ENCODE measurements around the gene RNF40. TPM values are rescaled to one million over a fixed set of nuclear protein-coding genes. Genes with fewer than 3 reads are reported as not detected.

The RNF40 gene
- total and polyA plus RNA-seq, 2 of the 8 experiments (the other 6 are each of a cell fraction or from before 2014, with no cell fraction given), result 38.5 to 68.7 TPM

DNA sequence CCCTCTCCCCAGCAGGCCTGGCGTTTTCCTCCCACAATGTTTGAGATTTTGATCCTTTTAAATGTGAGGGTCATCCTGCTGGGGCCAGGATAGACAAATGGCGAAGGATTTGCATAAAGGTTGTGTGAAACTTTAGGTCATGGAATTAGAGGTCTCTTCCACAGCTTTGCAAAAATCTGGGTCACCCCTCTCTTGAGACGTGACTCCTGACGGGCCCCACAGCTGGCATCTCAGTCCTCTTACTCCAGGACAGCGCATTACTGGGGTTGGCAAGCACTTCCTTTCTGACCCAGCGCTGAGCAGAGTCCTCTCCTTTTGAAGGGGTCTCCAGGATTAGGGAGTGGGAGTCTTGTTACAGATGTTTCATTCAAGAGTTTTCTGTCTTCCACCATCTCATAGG is 17.5 kb downstream of the RNF40 start:
- Histone ChIP-seq H2BK20ac (ENCODE audit: low read length) (no peak overlapping the region), H4K8ac (ENCODE audit: extremely low read depth, insufficient read depth, low read length) (no peak overlapping the region), H4K20me1 (replicated peaks in 1 of 2; ENCODE audit: control insufficient read depth in 1 of 2, insufficient read depth in 2 of 2, low read length in 2 of 2) (peaks cover 0 to 13% of the 10 kb centered on the region in 2 experiments), H4K5ac (ENCODE audit: insufficient read length, low read depth, low read length) (no peak overlapping the region), H2BK5ac (ENCODE audit: low read depth, low read length) (no peak overlapping the region), H3K27me3 (replicated peaks in 1 of 4; ENCODE audit: control insufficient read depth in 3 of 4, extremely low read depth in 1 of 4, insufficient read depth in 3 of 4, low read length in 3 of 4) (no peaks in the 10 kb centered on the region; a peak in 1 of 7 replicates), H3K56ac (replicated peaks; ENCODE audit: insufficient read length, low read depth, low read length) (no peak overlapping the region), H2BK120ac (replicated peaks; ENCODE audit: low read depth, low read length) (no peak overlapping the region), H2BK12ac (ENCODE audit: low read depth, low read length) (no peak overlapping the region), H3K4me1 (replicated peaks in 1 of 4; ENCODE audit: control insufficient read depth in 3 of 4, insufficient read depth in 4 of 4, low read length in 3 of 4) (peaks cover 0 to 11% (median 5%) of the 10 kb centered on the region in 4 experiments; a peak in 5 of 7 replicates), H2AK5ac (ENCODE audit: low read depth, low read length) (no peak overlapping the region), H2BK15ac (ENCODE audit: low read length) (no peak overlapping the region), H3K79me1 (ENCODE audit: low read depth, low read length) (no peaks in the 10 kb centered on the region; the same call in none of the 2 replicates), H3K18ac (ENCODE audit: extremely low read depth, low read length) (no peak overlapping the region), H3K23me2 (ENCODE audit: low read depth, low read length) (peaks cover 4% of the 10 kb centered on the region; the same call in 1 of the 2 replicates), H3K79me2 (ENCODE audit: control insufficient read depth in 1 of 2, insufficient read depth in 2 of 2, low read length in 2 of 2) (no peaks in the 10 kb centered on the region), H3K4me2 (ENCODE audit: insufficient read depth in 1 of 2, low read depth in 2 of 2, low read length in 2 of 2) (no peak overlapping the region), H3K4me3 (ENCODE audit: extremely low read depth in 1 of 4, insufficient read depth in 2 of 4, low read depth in 3 of 4, low read length in 4 of 4) (no peak overlapping the region), H3K14ac (ENCODE audit: insufficient read length) (no peak overlapping the region), H3K27ac (ENCODE audit: low read depth, low read length) (no peak overlapping the region), H4K91ac (replicated peaks; ENCODE audit: insufficient read length, low read length) (no peak overlapping the region), H3K4ac (replicated peaks; ENCODE audit: insufficient read length, low read depth, low read length) (no peak overlapping the region), H3K36me3 (ENCODE audit: control insufficient read depth in 2 of 4, insufficient read depth in 4 of 4, low read length in 3 of 4) (peaks cover 11 to 25% (median 17%) of the 10 kb centered on the region in 4 experiments; a peak in 6 of 8 replicates), H3K23ac (ENCODE audit: insufficient read length) (no peak overlapping the region), H3K9me3 (ENCODE audit: insufficient read depth in 2 of 2, low read depth in 1 of 2, low read length in 1 of 2) (no peaks in the 10 kb centered on the region), H2AFZ (ENCODE audit: low read length) (no peak overlapping the region), H3K9ac (replicated peaks in 1 of 4; ENCODE audit: extremely low read depth in 1 of 4, low read depth in 3 of 4, low read length in 3 of 4) (no peak overlapping the region)
- ChIA-PET POLR2A (ENCODE audit: partially characterized antibody) (interaction anchor here (0.9 to 3.7 kb wide), 6 partner anchors 8 to 27 kb away, joined by 3 to 20 read pairs (median 12); partner anchors contain the start of gene ZNF629), CTCF (ENCODE audit: partially characterized antibody) (interaction anchor here (0.9 kb wide), 1 partner anchor 121 kb away, joined by 3 read pairs; no protein-coding TSS in a partner anchor)
- DNase-seq (ENCODE audit: low read depth in 1 of 2, low spot score in 2 of 2) (no peak), FAIRE-seq (no peak)
- WGBS, 2 experiments (ENCODE audit: extremely low coverage in 1 of 2, insufficient coverage in 1 of 2, insufficient read length in 1 of 2, insufficient replicate concordance in 2 of 2, low coverage in 1 of 2, low lambda C conversion rate in 2 of 2, missing lambda C conversion rate in 1 of 2), result 81% methylated on average over 6 of the region's 6 CpGs; no CpG with 5 or more reads in 1 of the 2 experiments

Measured in H1 (cell line).